ENCODE results near the gene ARHGAP22. TPM values are rescaled to one million over a fixed set of nuclear protein-coding genes. Genes with fewer than 3 reads are reported as not detected.

The ARHGAP22 gene
- total RNA-seq, 1 donor from 2014 or later, result 6.2 TPM

DNA sequence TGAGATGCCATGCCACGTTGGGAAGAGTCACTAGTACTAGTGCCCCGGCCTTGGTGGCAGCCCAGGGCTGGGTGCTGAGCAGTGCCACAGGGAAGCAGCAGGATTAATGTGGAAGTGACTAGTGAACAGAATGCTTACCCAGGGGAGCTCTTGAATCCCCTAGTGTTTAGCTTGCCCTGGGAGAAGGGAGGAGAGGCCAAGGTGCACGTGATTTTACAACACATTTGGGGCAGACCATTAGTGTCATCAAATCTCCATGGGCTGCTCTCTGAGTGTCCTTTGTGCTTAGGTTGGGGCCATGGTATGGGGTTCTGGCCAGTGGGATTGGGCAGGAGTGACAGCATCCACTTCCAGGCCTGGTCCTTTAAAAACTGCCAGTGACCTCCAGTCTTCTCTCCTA lies 37.5 kb downstream of the ARHGAP22 start:
- DNase-seq (ENCODE audit: low read depth) (no peak), FAIRE-seq (no peak)
- no peaks in the 10 kb centered on the region for H3K36me3 Mint-ChIP-seq (ENCODE audit: low read depth, unreplicated experiment)
- Histone ChIP-seq H3K4me3 (ENCODE audit: insufficient read depth, low read depth, low read length) (no peak overlapping the region), H2AFZ (ENCODE audit: low read depth, low read length) (no peak overlapping the region), H3K4me2 (ENCODE audit: low read length) (no peak overlapping the region), H3K36me3 (ENCODE audit: insufficient read depth, low read length) (peaks cover 5% of the 10 kb centered on the region), H3K4me1 (ENCODE audit: insufficient read depth, low read length) (no peaks in the 10 kb centered on the region), H3K27me3 (ENCODE audit: insufficient read depth, low read length) (no peaks in the 10 kb centered on the region), H3K9ac (ENCODE audit: low read length) (no peak overlapping the region), H3K9me3 (ENCODE audit: insufficient read depth, low read depth, low read length) (no peaks in the 10 kb centered on the region), H4K20me1 (ENCODE audit: insufficient read depth, low read length) (peaks cover 46% of the 10 kb centered on the region), H3K79me2 (ENCODE audit: insufficient read depth, low read length) (peaks cover 22% of the 10 kb centered on the region), H3K27ac (ENCODE audit: low read depth, low read length) (no peak overlapping the region)
- TF ChIP-seq EZH2 (IDR thresholded peaks at IDR 0.05; ENCODE audit: insufficient read depth, low read length), result no peak
- TF ChIP-seq, protein P1, sequence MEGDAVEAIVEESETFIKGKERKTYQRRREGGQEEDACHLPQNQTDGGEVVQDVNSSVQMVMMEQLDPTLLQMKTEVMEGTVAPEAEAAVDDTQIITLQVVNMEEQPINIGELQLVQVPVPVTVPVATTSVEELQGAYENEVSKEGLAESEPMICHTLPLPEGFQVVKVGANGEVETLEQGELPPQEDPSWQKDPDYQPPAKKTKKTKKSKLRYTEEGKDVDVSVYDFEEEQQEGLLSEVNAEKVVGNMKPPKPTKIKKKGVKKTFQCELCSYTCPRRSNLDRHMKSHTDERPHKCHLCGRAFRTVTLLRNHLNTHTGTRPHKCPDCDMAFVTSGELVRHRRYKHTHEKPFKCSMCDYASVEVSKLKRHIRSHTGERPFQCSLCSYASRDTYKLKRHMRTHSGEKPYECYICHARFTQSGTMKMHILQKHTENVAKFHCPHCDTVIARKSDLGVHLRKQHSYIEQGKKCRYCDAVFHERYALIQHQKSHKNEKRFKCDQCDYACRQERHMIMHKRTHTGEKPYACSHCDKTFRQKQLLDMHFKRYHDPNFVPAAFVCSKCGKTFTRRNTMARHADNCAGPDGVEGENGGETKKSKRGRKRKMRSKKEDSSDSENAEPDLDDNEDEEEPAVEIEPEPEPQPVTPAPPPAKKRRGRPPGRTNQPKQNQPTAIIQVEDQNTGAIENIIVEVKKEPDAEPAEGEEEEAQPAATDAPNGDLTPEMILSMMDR (IDR thresholded peaks at IDR 0.05; ENCODE audit: insufficient read depth, low read depth, low read length), result no peak
- no peaks in the 10 kb centered on the region for H3K4me1 Mint-ChIP-seq (ENCODE audit: low read depth, unreplicated experiment)
- peaks cover 2% of the 10 kb centered on the region for H3K9me3 Mint-ChIP-seq (ENCODE audit: unreplicated experiment)
- H3K4me3 Mint-ChIP-seq (ENCODE audit: unreplicated experiment), result no peak overlapping the region
- no peak overlapping the region for H3K27ac Mint-ChIP-seq (ENCODE audit: unreplicated experiment)
- H3K27me3 Mint-ChIP-seq (ENCODE audit: low read depth, unreplicated experiment), result peaks cover 20% of the 10 kb centered on the region

DNA sequence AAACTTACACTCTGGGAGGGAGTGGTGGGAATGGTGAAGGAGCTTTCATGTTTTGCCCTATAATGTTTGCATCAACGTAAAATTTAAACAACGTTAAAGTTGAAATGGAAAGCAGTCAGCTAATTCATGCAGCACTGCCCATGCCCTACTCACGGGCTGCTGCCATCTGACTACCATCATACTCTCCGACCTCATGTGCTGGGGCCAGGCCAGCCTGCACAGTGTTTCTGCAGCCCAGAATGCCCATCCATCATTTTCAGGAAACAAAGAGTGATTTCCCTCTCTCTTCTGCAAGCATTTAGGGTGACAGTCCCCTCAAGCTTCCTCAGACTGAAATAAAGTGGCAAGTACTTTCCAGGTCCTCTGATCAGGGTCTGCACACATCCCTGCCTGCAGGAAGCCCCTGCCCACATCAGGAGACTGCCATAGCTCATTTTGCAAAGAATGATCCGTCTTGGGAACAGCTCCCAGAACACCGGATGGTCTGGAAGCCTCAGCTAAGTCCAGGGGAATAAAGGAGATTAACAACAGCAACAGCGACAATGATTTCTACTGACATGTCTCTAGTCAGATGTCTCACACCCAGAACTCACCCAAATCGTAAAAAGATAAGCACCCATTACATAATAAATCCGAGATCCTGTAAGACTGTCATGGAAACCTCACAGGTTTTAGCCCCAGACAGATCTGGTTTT lies 40.3 kb downstream of the ARHGAP22 start:
- no peak for DNase-seq (ENCODE audit: low read depth)
- Mint-ChIP-seq H3K27me3 (ENCODE audit: low read depth, unreplicated experiment) (peaks cover 14% of the 10 kb centered on the region), H3K4me1 (ENCODE audit: low read depth, unreplicated experiment) (no peaks in the 10 kb centered on the region), H3K4me3 (ENCODE audit: unreplicated experiment) (no peak overlapping the region), H3K36me3 (ENCODE audit: low read depth, unreplicated experiment) (no peaks in the 10 kb centered on the region), H3K9me3 (ENCODE audit: unreplicated experiment) (no peaks in the 10 kb centered on the region), H3K27ac (ENCODE audit: unreplicated experiment) (no peak overlapping the region)
- H3K9ac ChIP-seq (ENCODE audit: low read length), result no peak overlapping the region
- H3K4me2 ChIP-seq (ENCODE audit: low read length), result no peak overlapping the region
- H3K36me3 ChIP-seq (ENCODE audit: insufficient read depth, low read length), result peaks cover 7% of the 10 kb centered on the region
- H3K27ac ChIP-seq (ENCODE audit: low read depth, low read length), result no peak overlapping the region
- no peaks in the 10 kb centered on the region for H3K9me3 ChIP-seq (ENCODE audit: insufficient read depth, low read depth, low read length)
- peaks cover 19% of the 10 kb centered on the region for H3K79me2 ChIP-seq (ENCODE audit: insufficient read depth, low read length)
- FAIRE-seq, result no peak
- no peaks in the 10 kb centered on the region for H3K27me3 ChIP-seq (ENCODE audit: insufficient read depth, low read length)
- H3K4me3 ChIP-seq (ENCODE audit: insufficient read depth, low read depth, low read length), result no peak overlapping the region
- no peaks in the 10 kb centered on the region for H3K4me1 ChIP-seq (ENCODE audit: insufficient read depth, low read length)
- no peak overlapping the region for H2AFZ ChIP-seq (ENCODE audit: low read depth, low read length)
- no peak for TF ChIP-seq EZH2 (IDR thresholded peaks at IDR 0.05; ENCODE audit: insufficient read depth, low read length)
- TF ChIP-seq, protein P1 (IDR thresholded peaks at IDR 0.05; ENCODE audit: insufficient read depth, low read depth, low read length), result no peak
- H4K20me1 ChIP-seq (ENCODE audit: insufficient read depth, low read length), result peaks cover 36% of the 10 kb centered on the region

DNA sequence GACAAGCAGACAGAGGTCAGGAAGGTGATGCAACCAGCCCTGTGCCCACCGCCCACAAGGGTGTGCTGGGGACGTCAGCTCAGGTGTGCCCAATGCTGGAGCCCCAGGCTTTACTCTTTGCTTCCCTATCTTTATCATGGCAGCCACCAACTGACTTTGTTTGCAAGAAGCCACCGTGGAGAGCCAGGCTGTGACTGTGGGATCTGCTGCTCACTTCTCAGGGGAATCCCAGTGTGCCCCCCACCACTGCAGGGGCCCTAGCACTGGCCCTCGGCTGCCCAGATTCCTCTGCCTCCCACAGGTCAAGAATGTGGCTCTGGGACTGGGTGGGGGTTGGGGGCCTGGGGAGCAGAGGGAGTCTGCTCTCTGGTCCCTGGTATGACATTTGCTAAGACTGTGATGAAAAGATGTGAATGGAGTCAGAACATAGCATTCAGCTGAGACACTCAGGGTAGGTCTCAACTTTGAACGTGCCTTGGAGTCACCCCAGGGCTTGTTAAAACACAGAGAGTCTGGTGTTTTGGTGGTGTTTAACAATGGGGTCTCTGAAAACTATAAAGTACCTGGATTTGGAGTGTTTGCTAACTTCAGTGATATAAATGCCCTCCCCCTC lies 47.3 kb downstream of the ARHGAP22 start:
- Histone ChIP-seq H3K4me3 (ENCODE audit: insufficient read depth, low read depth, low read length) (no peak overlapping the region), H3K4me1 (ENCODE audit: insufficient read depth, low read length) (no peaks in the 10 kb centered on the region), H3K27me3 (ENCODE audit: insufficient read depth, low read length) (no peaks in the 10 kb centered on the region), H4K20me1 (ENCODE audit: insufficient read depth, low read length) (peaks cover 22% of the 10 kb centered on the region), H3K4me2 (ENCODE audit: low read length) (no peak overlapping the region), H3K9me3 (ENCODE audit: insufficient read depth, low read depth, low read length) (no peaks in the 10 kb centered on the region), H3K36me3 (ENCODE audit: insufficient read depth, low read length) (peaks cover 13% of the 10 kb centered on the region), H3K9ac (ENCODE audit: low read length) (no peak overlapping the region), H3K79me2 (ENCODE audit: insufficient read depth, low read length) (peaks cover 7% of the 10 kb centered on the region), H2AFZ (ENCODE audit: low read depth, low read length) (no peak overlapping the region), H3K27ac (ENCODE audit: low read depth, low read length) (no peak overlapping the region)
- Mint-ChIP-seq H3K36me3 (ENCODE audit: low read depth, unreplicated experiment) (no peaks in the 10 kb centered on the region), H3K4me1 (ENCODE audit: low read depth, unreplicated experiment) (peaks cover 8% of the 10 kb centered on the region), H3K4me3 (ENCODE audit: unreplicated experiment) (no peak overlapping the region), H3K9me3 (ENCODE audit: unreplicated experiment) (no peaks in the 10 kb centered on the region), H3K27ac (ENCODE audit: unreplicated experiment) (no peak overlapping the region), H3K27me3 (ENCODE audit: low read depth, unreplicated experiment) (no peaks in the 10 kb centered on the region)
- no peak for TF ChIP-seq EZH2 (IDR thresholded peaks at IDR 0.05; ENCODE audit: insufficient read depth, low read length)
- TF ChIP-seq, protein P1 (IDR thresholded peaks at IDR 0.05; ENCODE audit: insufficient read depth, low read depth, low read length), result no peak
- DNase-seq (ENCODE audit: low read depth) (no peak), FAIRE-seq (no peak)

All from astrocyte (in vitro differentiated cells and primary cell).